IMR-90 (cell line): Measurements from ENCODE around the gene MAP4. TPM values are rescaled to one million over a fixed set of nuclear protein-coding genes. Genes with fewer than 3 reads are reported as not detected.

ENCODE experiments used
- ATAC-seq: fragments of 200-7000 bp; cut with Tn5 transposase; 2 replicates; pipeline ENCODE4 v1.9.1; 2020; ENCODE audit warnings: low read depth, mild to moderate bottlenecking, moderate library complexity
- BruUV-seq: library from RNA; stranded (reverse); fragments of 400-500 nt; replicated peaks from 2 replicates; lab custom pipeline; 2021; lab: Mats Ljungman, UMichigan
- CTCF ChIA-PET: fragments of 300-600 bp; formaldehyde crosslinking; extraction: SDS; loops from one replicate; lab custom pipeline; 2021; ENCODE audit warnings: antibody characterized with exemption; lab: Yijun Ruan, JAX
- POLR2A ChIA-PET: fragments of 300-600 bp; sonication (Branson Sonifier 250); formaldehyde crosslinking; loops from one replicate; lab custom pipeline; 2022; ENCODE audit warnings: antibody characterized with exemption; ENCODE audit not compliant: unreplicated experiment; lab: Charles Lee
- DNase-seq: peaks from one replicate; pipeline ENCODE4 v3.0.0; 2013
- H2AFZ ChIP-seq: replicated peaks from 2 replicates; pipeline ENCODE3; 2013; ENCODE audit warnings: low read length, mild to moderate bottlenecking; ENCODE audit not compliant: poor library complexity
- H2AK5ac ChIP-seq: 2 replicates; pipeline ENCODE4 v1.6.1; 2013; ENCODE audit warnings: low read depth, low read length, inconsistent platforms
- H2AK9ac ChIP-seq: replicated peaks from 2 replicates; pipeline ENCODE3; 2013; ENCODE audit warnings: mild to moderate bottlenecking, low read depth, low read length, moderate library complexity; ENCODE audit not compliant: poor library complexity
- H2BK120ac ChIP-seq: 2 replicates; pipeline ENCODE4 v1.6.1; 2013; ENCODE audit warnings: low read depth, low read length, inconsistent platforms
- H2BK15ac ChIP-seq: 3 replicates; pipeline ENCODE4 v1.6.1; 2013; ENCODE audit warnings: low read depth, low read length, inconsistent platforms
- H2BK20ac ChIP-seq: 2 replicates; pipeline ENCODE4 v1.6.1; 2013; ENCODE audit warnings: low read depth, mild to moderate bottlenecking, inconsistent platforms, low read length, moderate library complexity
- H2BK5ac ChIP-seq: 2 replicates; pipeline ENCODE4 v1.6.1; 2013; ENCODE audit warnings: mild to moderate bottlenecking, low read depth, low read length, inconsistent platforms; ENCODE audit not compliant: poor library complexity, severe bottlenecking
- H3K14ac ChIP-seq: replicated peaks from 2 replicates; pipeline ENCODE4 v1.6.1; 2013; ENCODE audit warnings: low read depth, low read length, inconsistent platforms
- H3K18ac ChIP-seq: 2 replicates; pipeline ENCODE4 v1.6.1; 2013; ENCODE audit warnings: low read depth, low read length, control low read depth
- H3K23ac ChIP-seq: 2 replicates; pipeline ENCODE4 v1.6.1; 2013; ENCODE audit warnings: low read depth, low read length, inconsistent platforms
- H3K27ac ChIP-seq: 2 replicates; pipeline ENCODE4 v1.5.1; 2013; ENCODE audit warnings: mild to moderate bottlenecking, control low read depth, low read length; ENCODE audit not compliant: insufficient read depth
- H3K27me3 ChIP-seq: 2 replicates; pipeline ENCODE4 v1.6.1; 2013; ENCODE audit warnings: low read length; ENCODE audit not compliant: control insufficient read depth, insufficient read depth
- H3K36me3 ChIP-seq: 2 replicates; pipeline ENCODE4 v1.6.1; 2013; ENCODE audit warnings: low read length, mixed read lengths; ENCODE audit not compliant: control insufficient read depth, insufficient read depth
- H3K4ac ChIP-seq: 2 replicates; pipeline ENCODE4 v1.6.1; 2013; ENCODE audit warnings: low read depth, low read length, inconsistent platforms
- H3K4me1 ChIP-seq: 2 replicates; pipeline ENCODE4 v1.6.1; 2013; ENCODE audit warnings: low read length, mixed read lengths; ENCODE audit not compliant: control insufficient read depth, insufficient read depth
- H3K4me2 ChIP-seq: 2 replicates; pipeline ENCODE4 v1.6.1; 2013; ENCODE audit warnings: low read depth, mild to moderate bottlenecking, control low read depth, low read length, moderate library complexity
- H3K4me3 ChIP-seq: 2 replicates; pipeline ENCODE4 v1.5.1; 2013; ENCODE audit warnings: low read depth, mild to moderate bottlenecking, control low read depth, low read length, moderate library complexity; ENCODE audit not compliant: insufficient read depth
- H3K56ac ChIP-seq: 2 replicates; pipeline ENCODE4 v1.6.1; 2013; ENCODE audit warnings: low read length, inconsistent platforms; ENCODE audit not compliant: insufficient read depth; ENCODE audit errors: extremely low read depth
- H3K79me1 ChIP-seq, 2 experiments: 2 replicates each; pipeline ENCODE4 v1.6.1; 2013; ENCODE audit warnings: low read length in 2 of 2, inconsistent platforms in 1 of 2, low read depth in 1 of 2
- H3K9ac ChIP-seq: 2 replicates; pipeline ENCODE4 v1.6.1; 2013; ENCODE audit warnings: low read depth, low read length, control low read depth
- H3K9me1 ChIP-seq: 2 replicates; pipeline ENCODE4 v1.6.1; 2013; ENCODE audit warnings: low read length, inconsistent platforms; ENCODE audit not compliant: insufficient read depth
- H3K9me3 ChIP-seq: 2 replicates; pipeline ENCODE4 v1.6.1; 2013; ENCODE audit warnings: low read length; ENCODE audit not compliant: control insufficient read depth, insufficient read depth
- H4K20me1 ChIP-seq: 2 replicates; pipeline ENCODE4 v1.6.1; 2013; ENCODE audit warnings: low read length, inconsistent platforms; ENCODE audit not compliant: insufficient read depth
- H4K5ac ChIP-seq: 2 replicates; pipeline ENCODE4 v1.6.1; 2013; ENCODE audit warnings: mild to moderate bottlenecking, low read depth, low read length, control low read depth
- H4K8ac ChIP-seq, 2 experiments: 2 replicates each; pipeline ENCODE4 v1.6.1; 2013; ENCODE audit warnings: low read depth in 2 of 2, low read length in 2 of 2, control low read depth in 1 of 2, inconsistent platforms in 1 of 2
- H4K91ac ChIP-seq: 2 replicates; pipeline ENCODE4 v1.6.1; 2013; ENCODE audit warnings: low read depth, low read length, inconsistent platforms; ENCODE audit not compliant: insufficient read depth
- BHLHE40 ChIP-seq: fragments of 150-350 bp; IDR thresholded peaks from 2 replicates; pipeline ENCODE4 v1.6.1; 2016; ENCODE audit warnings: mild to moderate bottlenecking, low read depth, low read length
- CEBPB ChIP-seq: IDR thresholded peaks from 2 replicates; pipeline ENCODE4 v1.6.1; 2012; ENCODE audit warnings: low read depth, low read length, improper control_type of control experiment
- CHD1 ChIP-seq: IDR thresholded peaks from 2 replicates; pipeline ENCODE4 v1.6.1; 2012; ENCODE audit warnings: low read depth, low read length, improper control_type of control experiment
- CTCF ChIP-seq: conservative IDR thresholded peaks from 2 replicates; pipeline ENCODE4 v1.5.1; 2012; ENCODE audit warnings: mild to moderate bottlenecking, low read depth, low read length, improper control_type of control experiment
- FOS ChIP-seq: fragments of 150-350 bp; IDR thresholded peaks from 2 replicates; pipeline ENCODE4 v1.6.1; 2016; ENCODE audit warnings: low read depth, low read length
- MAFK ChIP-seq: IDR thresholded peaks from 2 replicates; pipeline ENCODE4 v1.6.1; 2012; ENCODE audit warnings: low read depth, low read length, improper control_type of control experiment
- MAZ ChIP-seq: IDR thresholded peaks from 2 replicates; pipeline ENCODE4 v1.6.1; 2012; ENCODE audit warnings: low read depth, mild to moderate bottlenecking, low read length, improper control_type of control experiment, moderate library complexity, borderline replicate concordance
- MXI1 ChIP-seq: IDR thresholded peaks from 2 replicates; pipeline ENCODE4 v1.6.1; 2012; ENCODE audit warnings: low read depth, mild to moderate bottlenecking, low read length, moderate library complexity, borderline replicate concordance
- NFE2L2 ChIP-seq: fragments of 150-350 bp; IDR thresholded peaks from 2 replicates; pipeline ENCODE4 v1.6.1; 2016; ENCODE audit warnings: low read depth, mild to moderate bottlenecking, low read length
- POLR2A ChIP-seq: IDR thresholded peaks from 2 replicates; pipeline ENCODE4 v1.6.1; 2012; ENCODE audit warnings: mild to moderate bottlenecking, low read depth, low read length
- RAD21 ChIP-seq: IDR thresholded peaks from 2 replicates; pipeline ENCODE4 v1.6.1; 2012; ENCODE audit warnings: low read length, improper control_type of control experiment
- RCOR1 ChIP-seq: IDR thresholded peaks from 2 replicates; pipeline ENCODE4 v1.6.1; 2012; ENCODE audit warnings: mild to moderate bottlenecking, low read length, improper control_type of control experiment; ENCODE audit not compliant: insufficient replicate concordance
- RFX5 ChIP-seq: IDR thresholded peaks from 2 replicates; pipeline ENCODE4 v1.8.0; 2012; ENCODE audit warnings: low read depth, mild to moderate bottlenecking, low read length, moderate library complexity
- SMC3 ChIP-seq: fragments of 150-350 bp; IDR thresholded peaks from 2 replicates; pipeline ENCODE4 v1.6.1; 2016; ENCODE audit warnings: low read depth, mild to moderate bottlenecking, antibody characterized with exemption, low read length, moderate library complexity
- USF2 ChIP-seq: fragments of 150-350 bp; IDR thresholded peaks from 2 replicates; pipeline ENCODE4 v1.6.1; 2017; ENCODE audit warnings: mild to moderate bottlenecking, antibody characterized with exemption, low read length, low read depth
- WGBS, 2 experiments: methylation state at CpG; one replicate each; pipeline versions ENCODE4 v1.1.5 to v1.1.7; 2013; ENCODE audit warnings: missing lambda C conversion rate in 2 of 2; ENCODE audit not compliant: insufficient read length in 1 of 2; ENCODE audit errors: extremely low coverage in 2 of 2; 5-methylcytosine and 5-hydroxymethylcytosine counted together
- dilution Hi-C: fragments of 300-500 bp; cut with HindIII; formaldehyde crosslinking; loops from one replicate; pipeline ENCODE4 v1.14.3; 2018; ENCODE audit warnings: low sequenced_read_pairs; ENCODE audit not compliant: unreplicated experiment
- in situ Hi-C: fragments of 300-500 bp; cut with MboI; formaldehyde crosslinking; loops from 3 replicates; pipeline ENCODE4 v1.14.3; 2019; ENCODE audit warnings: low sequenced_read_pairs, inconsistent platforms, mixed read lengths
- intact Hi-C: fragments of 100-400 bp; cut with micrococcal nuclease; formaldehyde crosslinking; loops from 2 replicates; pipeline ENCODE4 v1.10.0; 2022
- polyA plus RNA-seq, 3 experiments: library from polyadenylated mRNA; depleted of rRNA; stranded (reverse); fragments of >200 nt; gene quantifications; 2 replicates each; pipeline ENCODE4 v1.2.3, GENCODE V29; 2012; ENCODE audit warnings: low replicate concordance in 1 of 3
- total RNA-seq: library from RNA; depleted of rRNA; stranded (reverse); fragments of >200 nt; gene quantifications from 2 replicates; pipeline ENCODE4 v1.2.3, GENCODE V29; 2012
- TF ChIP-seq, protein P1 (sequence below): fragments of 150-350 bp; IDR thresholded peaks from 2 replicates; pipeline ENCODE4 v1.6.1; 2016; ENCODE audit warnings: low read depth, mild to moderate bottlenecking, low read length, moderate library complexity, borderline replicate concordance

MAP4 gene
- total and polyA plus RNA-seq, 2 of the 4 experiments (the other 2 are of a cell fraction), result 87.8 to 216 TPM

GRCh38 chr3:48018841-48019240, 2.6 kb upstream of the MAP4 start:
- TF ChIP-seq BHLHE40 (0 out of 2 replicates have a peak, but pooled peaks have one; percentile 24), MAFK (no peak), RFX5 (no peak), NFE2L2 (no peak), FOS (peak; percentile 36; the same call in 1 of the 2 replicates), MXI1 (0 out of 2 replicates have a peak, but pooled peaks have one; percentile 34), USF2 (no peak), CEBPB (peak; percentile 94), RCOR1 (no peak), RAD21 (no peak), CHD1 (no peak), CTCF (no peak), POLR2A (no peak), MAZ (no peak), SMC3 (no peak)
- TF ChIP-seq, protein P1, sequence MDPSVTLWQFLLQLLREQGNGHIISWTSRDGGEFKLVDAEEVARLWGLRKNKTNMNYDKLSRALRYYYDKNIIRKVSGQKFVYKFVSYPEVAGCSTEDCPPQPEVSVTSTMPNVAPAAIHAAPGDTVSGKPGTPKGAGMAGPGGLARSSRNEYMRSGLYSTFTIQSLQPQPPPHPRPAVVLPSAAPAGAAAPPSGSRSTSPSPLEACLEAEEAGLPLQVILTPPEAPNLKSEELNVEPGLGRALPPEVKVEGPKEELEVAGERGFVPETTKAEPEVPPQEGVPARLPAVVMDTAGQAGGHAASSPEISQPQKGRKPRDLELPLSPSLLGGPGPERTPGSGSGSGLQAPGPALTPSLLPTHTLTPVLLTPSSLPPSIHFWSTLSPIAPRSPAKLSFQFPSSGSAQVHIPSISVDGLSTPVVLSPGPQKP, result no peak
- Histone ChIP-seq H2AK5ac (peak overlapping the region; percentile 24; the same call in 1 of the 2 replicates), H4K5ac (no peak overlapping the region), H2AFZ (no peak overlapping the region), H4K91ac (peak overlapping the region; percentile 7), H3K56ac (no peak overlapping the region; the same call in 1 of the 2 replicates), H3K36me3 (peaks cover 7% of the 10 kb centered on the region), H4K20me1 (peaks cover 90% of the 10 kb centered on the region), H3K18ac (peak overlapping the region; percentile 53; the same call in 1 of the 2 replicates), H3K9ac (no peak overlapping the region), H3K9me1 (peaks cover 44% of the 10 kb centered on the region), H2BK20ac (peak overlapping the region; percentile 52; the same call in 1 of the 2 replicates), H3K14ac (peak overlapping the region; percentile 66), H3K23ac (peak overlapping the region; percentile 58; the same call in 1 of the 2 replicates), H3K9me3 (no peaks in the 10 kb centered on the region), H2BK120ac (no peak overlapping the region), H3K4me3 (no peak overlapping the region), H3K4ac (peak overlapping the region; percentile 66), H3K4me2 (no peak overlapping the region), H2AK9ac (no peak overlapping the region), H2BK5ac (peak overlapping the region; percentile 78), H3K27me3 (no peaks in the 10 kb centered on the region), H3K4me1 (peaks cover 33% of the 10 kb centered on the region), H3K79me1 (peaks cover 21 to 85% of the 10 kb centered on the region in 2 experiments), H2BK15ac (no peak overlapping the region), H3K27ac (peak overlapping the region; percentile 44; the same call in 1 of the 2 replicates), H4K8ac (peak overlapping the region in 1 of 2 experiments; percentile 7; a peak in 1 of 4 replicates)
- peak; percentile 35 for ATAC-seq
- in situ Hi-C loops, result no loop called here
- dilution Hi-C loops, result no loop called here
- WGBS, 2 experiments, result no CpG with 5 or more reads among the region's 3 CpGs
- BruUV-seq, result no TSS peak
- CTCF ChIA-PET, result no interaction called here
- intact Hi-C loops, result no loop called here
- DNase-seq, result peak; percentile 81
- POLR2A ChIA-PET, result interaction anchor here (0.5 kb wide), 1 partner anchor 58 kb away, joined by 11 read pairs; no protein-coding TSS in a partner anchor
